Kasumi-1 (cell line): Measurements from ENCODE around the gene C7orf33.

Source experiments
- DNase-seq, 2 experiments: peaks; one replicate each; lab custom pipeline; 2025; lab: John Stamatoyannopoulos, UW

C7orf33 gene

GRCh38 chr7:148630078-148630477 lies 39.5 kb downstream of the C7orf33 start:
- DNase-seq, result no peak

DNA sequence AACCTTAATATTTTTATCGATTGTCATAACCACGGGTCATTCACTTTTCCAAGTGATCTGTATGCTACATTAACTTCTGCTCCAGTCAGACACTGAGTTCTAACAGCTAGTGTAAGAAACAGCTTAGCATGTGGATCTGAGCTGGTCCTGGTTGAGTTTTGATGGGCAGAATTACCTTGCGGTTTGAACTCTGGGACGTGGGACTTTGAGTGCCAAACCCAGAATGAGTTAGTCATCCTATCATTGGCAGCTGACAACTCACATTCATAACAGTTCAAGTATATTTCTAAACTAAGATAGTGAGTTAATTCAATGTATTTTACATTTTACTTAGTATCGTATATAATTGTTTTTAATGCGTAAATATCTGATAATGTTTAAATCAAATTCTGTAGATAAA lies 43.2 kb downstream of the C7orf33 start:
- DNase-seq, result no peak

- DNase-seq, result no peak
Measured at GRCh38 chr7:148637094-148637493, 46.5 kb downstream of the C7orf33 start.

DNA sequence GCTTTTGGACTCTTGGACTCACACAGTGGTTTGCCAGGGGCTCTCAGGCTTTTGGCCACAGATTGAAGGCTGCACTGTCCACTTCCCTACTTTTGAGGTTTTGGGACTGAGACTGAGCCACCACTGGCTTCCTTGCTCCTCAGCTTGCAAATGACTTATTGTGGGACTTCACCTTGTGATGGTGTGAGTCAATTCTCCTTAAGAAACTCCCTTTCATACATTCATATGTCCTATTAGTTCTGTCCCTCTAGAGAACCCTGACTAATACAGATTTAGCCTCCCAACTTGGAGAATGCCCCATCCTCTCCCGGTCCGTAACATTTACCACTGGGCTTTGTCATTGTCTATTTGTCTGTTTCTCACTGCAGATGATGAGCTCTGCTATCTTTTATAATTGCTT lies 55.3 kb downstream of the C7orf33 start:
- no peak for DNase-seq

DNA sequence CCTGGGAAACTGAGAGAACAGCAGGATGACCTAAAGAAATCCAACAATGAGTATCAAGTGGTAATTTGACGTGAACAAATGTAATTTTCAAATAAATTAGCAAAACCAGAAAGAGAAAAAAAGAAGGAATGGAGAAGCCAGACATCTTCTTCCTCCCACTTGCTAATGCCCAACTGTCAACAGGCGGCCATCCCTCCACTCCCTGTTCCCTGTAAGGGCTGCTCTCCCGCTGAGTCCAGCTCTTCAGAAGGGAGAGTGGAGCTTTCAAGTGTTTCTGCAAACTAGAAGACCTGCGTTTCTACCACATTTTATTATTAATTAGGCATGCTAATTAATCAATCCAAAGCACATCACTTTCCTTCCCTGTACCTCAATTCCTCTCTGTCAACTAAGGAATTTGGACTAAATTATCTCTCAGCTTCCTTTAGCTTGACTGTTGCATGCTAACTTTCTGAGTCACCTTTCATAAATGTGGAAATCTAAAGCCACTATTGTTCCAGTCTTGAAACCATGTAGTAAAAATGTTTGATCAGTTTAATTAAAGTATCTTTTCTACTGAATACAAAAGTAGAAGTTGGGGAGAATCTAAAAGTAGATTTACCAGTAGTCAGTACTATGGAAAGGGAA lies 59.8 kb downstream of the C7orf33 start:
- DNase-seq, result no peak

GRCh38 chr7:148652773-148653172 lies 62.2 kb downstream of the C7orf33 start:
- DNase-seq, result no peak

GRCh38 chr7:148657929-148658328 lies 67.4 kb downstream of the C7orf33 start:
- no peak for DNase-seq

GRCh38 chr7:148661471-148661870 lies 70.9 kb downstream of the C7orf33 start:
- no peak for DNase-seq

GRCh38 chr7:148662646-148663045 lies 72.1 kb downstream of the C7orf33 start:
- DNase-seq, result no peak

DNA sequence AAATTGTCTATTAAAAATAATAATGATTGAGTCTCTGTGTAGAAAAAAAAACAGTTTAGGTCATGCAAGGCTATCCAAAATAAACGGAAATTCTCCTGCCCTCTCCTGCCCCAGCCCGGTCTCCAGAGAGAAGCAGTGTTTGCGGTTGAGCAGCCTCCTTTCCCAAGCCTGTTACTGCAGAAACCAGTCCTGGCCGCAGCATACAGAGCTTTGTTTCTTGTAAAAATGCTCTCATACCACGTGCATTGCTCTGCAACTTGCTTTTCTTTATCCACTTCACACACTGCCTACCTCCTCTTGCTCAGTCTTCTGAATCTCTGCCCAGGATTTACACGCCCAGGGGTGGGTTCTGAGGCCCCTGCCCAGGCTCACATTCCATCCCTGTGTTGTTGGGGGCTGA lies 73.8 kb downstream of the C7orf33 start:
- no peak for DNase-seq

GRCh38 chr7:148665221-148665620 lies 74.7 kb downstream of the C7orf33 start:
- no peak for DNase-seq
